Omental fat pad (tissue), 4 donors: Measurements from ENCODE around the gene METTL22. TPM values are rescaled to one million over a fixed set of nuclear protein-coding genes. Genes with fewer than 3 reads are reported as not detected.
"Not testable (repeated sequence)": the region's sequence is repeated elsewhere in the genome, so short reads cannot be mapped to it uniquely, and the experiment has no call there.

Experiments
- ATAC-seq: fragments of 150-250 bp; one replicate; pipeline ENCODE4 v1.9.1; 2016; ENCODE audit warnings: mild to moderate bottlenecking, moderate library complexity; ENCODE audit not compliant: low FRiP score
- DNase-seq: peaks from one replicate; pipeline ENCODE4 v3.0.0-alpha.2; 2019; ENCODE audit warnings: low spot score
- CTCF ChIP-seq, 3 donors: fragments of 450-650 bp; IDR thresholded peaks; one replicate each; pipeline ENCODE4 v1.5.1; 2016 to 2017; ENCODE audit warnings: antibody characterized with exemption in 3 of 3, mild to moderate bottlenecking in 3 of 3, moderate library complexity in 2 of 3
- total RNA-seq, 4 donors: library from RNA; depleted of rRNA; stranded (reverse); fragments of >200 nt; gene quantifications; one replicate each; pipeline ENCODE4 v1.1.0, GENCODE V29; 2016

The METTL22 gene
- total RNA-seq, 4 donors from 2014 or later: 16.7 to 40.0 (median 24.5) TPM

GRCh38 chr16:8645141-8645521 lies 23.6 kb downstream of the METTL22 start:
- no peak for DNase-seq
- no peak for ATAC-seq
- no peak for TF ChIP-seq CTCF (IDR thresholded peaks at IDR 0.05)

- ATAC-seq (no peak), DNase-seq (no peak)
- TF ChIP-seq CTCF (IDR thresholded peaks at IDR 0.05): no peak
These were observed 24.3 kb downstream of the METTL22 start for GRCh38 chr16:8645831-8646230.

GRCh38 chr16:8646326-8647053 lies 25.0 kb downstream of the METTL22 start:
- DNase-seq: no peak
- TF ChIP-seq CTCF (IDR thresholded peaks at IDR 0.05): no peak
- ATAC-seq: no peak

- TF ChIP-seq CTCF (IDR thresholded peaks at IDR 0.05): no peak
- ATAC-seq (no peak), DNase-seq (no peak)
These were observed 26.3 kb downstream of the METTL22 start for GRCh38 chr16:8647721-8648318.

- ATAC-seq (no peak), DNase-seq (no peak)
- no peak for TF ChIP-seq CTCF (IDR thresholded peaks at IDR 0.05)
These were observed 27.4 kb downstream of the METTL22 start for GRCh38 chr16:8648877-8649276.

- no peak for TF ChIP-seq CTCF (IDR thresholded peaks at IDR 0.05)
- ATAC-seq: no peak
- no peak for DNase-seq
These were observed 28.5 kb downstream of the METTL22 start for GRCh38 chr16:8649829-8650554.

- not testable (repeated sequence) for ATAC-seq, DNase-seq
These were observed 30.5 kb downstream of the METTL22 start for GRCh38 chr16:8651958-8652357.
